HG02970 (cell line): Measurements from ENCODE around the gene ITPRIPL2.

Source experiments
- ATAC-seq: cut with Tn5 transposase; IDR thresholded peaks from one replicate; pipeline ENCODE4 v1.9.1; 2021; ENCODE audit warnings: mild to moderate bottlenecking, moderate library complexity, moderate number of reproducible peaks; ENCODE audit not compliant: unreplicated experiment, low FRiP score

Gene ITPRIPL2

DNA sequence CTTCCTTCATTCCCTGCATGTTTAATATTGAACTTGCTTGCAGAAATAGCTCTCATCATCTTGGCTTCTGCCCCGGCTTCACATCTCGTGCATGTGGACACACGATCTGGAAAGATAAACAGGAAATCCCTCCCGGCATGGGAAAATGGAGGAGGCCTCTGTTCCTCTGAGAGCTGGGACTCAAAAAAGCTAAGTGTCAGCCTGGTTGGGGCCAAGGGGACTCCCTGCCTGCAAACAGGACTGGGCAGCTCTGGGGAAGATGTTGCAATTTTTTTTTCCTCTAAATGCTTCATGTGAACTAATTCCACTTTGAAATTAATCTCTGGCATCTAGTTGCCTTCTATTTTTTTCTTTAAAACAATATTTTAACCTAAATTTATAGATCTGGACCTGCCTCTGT lies 24.8 kb downstream of the ITPRIPL2 start:
- ATAC-seq = no peak

DNA sequence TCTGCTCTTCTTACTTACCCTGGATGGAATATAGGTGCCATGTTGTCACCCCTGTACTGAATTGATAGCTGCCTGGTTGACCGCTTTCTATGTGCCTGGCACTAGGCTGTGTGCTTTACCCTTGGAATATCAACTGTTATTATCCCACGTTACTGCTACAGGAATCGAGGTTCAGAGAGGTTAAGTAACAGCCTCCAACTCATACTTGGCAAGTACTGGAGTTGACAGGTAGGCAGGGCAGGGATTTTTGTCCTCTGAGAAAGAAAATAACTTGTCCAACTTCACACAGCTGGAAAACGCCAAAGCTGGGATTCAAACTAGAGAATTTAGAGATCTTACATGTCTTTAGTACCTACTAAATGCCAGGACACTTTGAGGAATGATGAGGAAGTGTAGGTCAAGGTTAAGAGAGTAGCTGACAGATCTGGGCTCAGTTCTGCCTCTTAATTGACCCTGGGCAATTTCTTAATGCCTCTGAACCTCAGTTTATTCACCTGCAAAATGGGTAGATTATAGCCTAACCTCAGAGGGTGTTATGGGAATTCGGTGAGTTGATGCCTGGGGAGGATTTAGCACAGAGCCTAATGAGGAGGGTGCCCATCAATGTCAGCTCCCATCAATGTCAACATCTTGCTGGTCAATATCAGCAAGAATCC lies 25.8 kb downstream of the ITPRIPL2 start:
- ATAC-seq = no peak

DNA sequence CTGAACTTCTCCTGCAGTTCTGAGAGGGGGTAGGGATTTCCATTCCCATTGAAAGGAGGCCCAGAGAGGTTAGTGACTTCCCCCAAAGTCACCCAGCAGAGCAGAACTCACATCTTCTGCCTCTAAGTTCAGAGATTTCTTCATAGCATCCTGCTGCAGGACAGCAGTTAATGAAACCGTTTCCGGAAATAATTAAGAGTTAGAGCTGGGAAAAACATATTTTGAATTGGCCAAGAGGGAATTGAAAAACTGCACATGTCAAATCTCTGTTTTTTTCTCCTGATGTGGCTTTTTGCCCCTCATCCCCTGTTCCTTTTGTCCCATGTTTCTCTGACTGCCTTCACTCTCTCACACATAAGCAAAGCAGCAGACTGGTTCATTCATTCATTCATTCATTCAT lies 26.6 kb downstream of the ITPRIPL2 start:
- ATAC-seq = no peak

DNA sequence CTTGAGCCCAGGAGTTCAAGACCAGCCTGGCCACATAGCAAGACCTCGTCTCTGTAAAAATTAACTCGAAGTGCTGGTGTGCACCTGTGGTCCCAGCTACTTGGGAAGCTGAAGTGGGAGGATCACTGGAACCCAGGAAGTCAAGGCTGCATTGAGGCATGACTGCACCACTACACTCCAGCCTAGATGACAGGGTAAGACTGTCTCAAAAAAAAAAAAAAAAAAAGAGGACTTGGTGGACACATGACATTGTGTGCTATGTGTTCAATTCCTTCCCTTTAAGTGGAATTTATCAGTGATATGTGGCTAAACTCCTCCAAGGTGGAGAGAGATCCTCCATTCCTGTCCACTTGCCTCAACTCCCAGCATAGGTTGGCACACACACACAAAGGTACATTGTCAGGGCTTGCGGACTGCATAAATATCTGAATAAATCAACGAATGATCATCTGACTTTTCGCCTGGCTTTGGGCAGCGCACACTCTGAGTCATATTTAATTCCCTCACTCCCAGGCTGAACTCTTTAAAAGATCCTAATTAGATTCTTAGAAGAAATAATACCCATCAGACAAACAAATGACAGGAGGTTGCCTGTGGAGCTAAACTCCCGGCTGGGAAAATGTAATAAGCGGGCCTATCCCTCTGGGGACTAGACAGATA lies 29.3 kb downstream of the ITPRIPL2 start:
- no peak for ATAC-seq

- no peak for ATAC-seq
Measured at GRCh38 chr16:19143599-19143956, 29.8 kb downstream of the ITPRIPL2 start.

DNA sequence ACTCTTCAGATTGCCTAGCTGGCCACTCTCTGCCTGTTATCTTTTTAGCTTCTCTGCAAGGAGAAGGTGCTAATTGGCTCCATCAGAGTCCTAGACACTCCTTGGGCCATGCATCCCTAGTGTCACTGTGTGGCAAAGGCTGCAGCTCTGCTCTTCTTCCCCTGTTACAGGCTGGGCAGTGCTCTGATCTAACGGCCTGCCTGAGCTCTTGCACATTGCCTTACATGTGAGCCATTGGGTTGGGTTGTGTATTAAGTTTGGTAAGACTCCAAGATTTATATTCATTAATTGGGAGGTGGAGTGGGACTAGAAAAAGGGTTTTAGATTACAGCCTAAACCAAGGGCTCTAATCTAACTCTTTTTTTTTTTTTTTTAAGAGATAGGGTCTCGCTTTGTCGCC lies 31.2 kb downstream of the ITPRIPL2 start:
- ATAC-seq = no peak

GRCh38 chr16:19147126-19147525 lies 33.4 kb downstream of the ITPRIPL2 start:
- no peak for ATAC-seq

- ATAC-seq = no peak
Measured at GRCh38 chr16:19147627-19148026, 33.9 kb downstream of the ITPRIPL2 start.

- ATAC-seq = no peak
Measured at GRCh38 chr16:19148189-19148588, 34.4 kb downstream of the ITPRIPL2 start.

- ATAC-seq = no peak
Measured at GRCh38 chr16:19151310-19151709, 37.5 kb downstream of the ITPRIPL2 start.

- ATAC-seq = no peak
Measured at GRCh38 chr16:19152042-19152441, 38.3 kb downstream of the ITPRIPL2 start.

GRCh38 chr16:19153876-19154275 lies 40.1 kb downstream of the ITPRIPL2 start:
- ATAC-seq = no peak

DNA sequence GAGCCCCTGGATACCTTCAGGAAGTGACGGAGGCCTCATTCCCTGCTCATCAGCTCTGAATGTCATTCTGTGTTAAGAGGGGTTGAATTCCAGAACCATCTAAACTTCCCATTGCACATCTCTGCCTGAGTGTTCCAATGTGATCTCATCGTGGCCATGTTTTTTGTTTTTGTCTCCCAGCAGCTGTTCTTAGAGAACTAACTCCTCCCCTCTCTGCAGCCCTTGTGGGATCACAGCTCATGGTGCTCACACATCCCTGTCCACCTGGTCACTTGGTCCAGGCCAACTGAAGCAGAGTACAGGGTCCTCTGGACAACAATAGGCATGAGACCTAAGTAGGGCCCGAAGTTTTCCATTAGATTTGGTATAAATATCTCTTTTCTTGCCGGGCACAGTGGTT lies 48.3 kb downstream of the ITPRIPL2 start:
- ATAC-seq = no peak

DNA sequence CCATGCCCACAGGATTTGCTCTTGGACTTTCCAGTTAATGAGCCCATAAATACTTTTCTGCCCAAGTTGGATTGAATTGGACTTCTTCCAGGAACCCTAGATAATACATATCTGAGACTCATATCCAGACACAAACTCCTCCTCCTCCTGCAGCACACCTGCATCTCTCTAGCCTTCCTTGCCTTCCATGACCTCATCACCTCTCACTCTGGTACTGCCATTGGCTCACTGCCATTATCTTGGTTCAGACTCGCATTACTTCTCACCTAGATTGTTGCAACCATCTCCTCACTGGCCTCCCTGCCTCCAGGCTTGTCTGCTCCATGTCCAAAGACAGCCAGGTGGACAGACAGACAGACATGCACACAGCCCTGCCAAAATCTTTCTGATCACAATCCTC lies 49.5 kb downstream of the ITPRIPL2 start:
- ATAC-seq = no peak

DNA sequence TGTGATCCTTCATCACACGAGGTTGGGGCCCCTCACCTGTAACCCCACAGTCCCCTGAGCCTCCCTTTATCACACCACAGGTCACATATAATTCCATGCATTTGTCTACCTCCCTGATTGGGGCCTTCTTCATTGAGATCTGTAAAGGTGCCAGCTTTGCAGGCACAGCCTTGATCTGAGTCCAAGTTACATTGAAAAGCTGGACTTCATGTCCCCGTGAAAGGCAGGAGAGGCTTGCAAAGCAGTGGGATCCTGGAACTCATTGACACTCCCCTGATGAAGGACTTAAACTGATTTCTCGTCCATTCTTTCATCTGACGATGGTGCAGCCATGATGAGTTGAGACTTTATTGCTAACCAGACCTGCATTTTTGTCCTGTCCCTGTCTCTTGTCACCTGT lies 50.5 kb downstream of the ITPRIPL2 start:
- no peak for ATAC-seq

- no peak for ATAC-seq
Measured at GRCh38 chr16:19165101-19165500, 51.3 kb downstream of the ITPRIPL2 start.

- no peak for ATAC-seq
Measured at GRCh38 chr16:19166500-19166899, 52.7 kb downstream of the ITPRIPL2 start.

DNA sequence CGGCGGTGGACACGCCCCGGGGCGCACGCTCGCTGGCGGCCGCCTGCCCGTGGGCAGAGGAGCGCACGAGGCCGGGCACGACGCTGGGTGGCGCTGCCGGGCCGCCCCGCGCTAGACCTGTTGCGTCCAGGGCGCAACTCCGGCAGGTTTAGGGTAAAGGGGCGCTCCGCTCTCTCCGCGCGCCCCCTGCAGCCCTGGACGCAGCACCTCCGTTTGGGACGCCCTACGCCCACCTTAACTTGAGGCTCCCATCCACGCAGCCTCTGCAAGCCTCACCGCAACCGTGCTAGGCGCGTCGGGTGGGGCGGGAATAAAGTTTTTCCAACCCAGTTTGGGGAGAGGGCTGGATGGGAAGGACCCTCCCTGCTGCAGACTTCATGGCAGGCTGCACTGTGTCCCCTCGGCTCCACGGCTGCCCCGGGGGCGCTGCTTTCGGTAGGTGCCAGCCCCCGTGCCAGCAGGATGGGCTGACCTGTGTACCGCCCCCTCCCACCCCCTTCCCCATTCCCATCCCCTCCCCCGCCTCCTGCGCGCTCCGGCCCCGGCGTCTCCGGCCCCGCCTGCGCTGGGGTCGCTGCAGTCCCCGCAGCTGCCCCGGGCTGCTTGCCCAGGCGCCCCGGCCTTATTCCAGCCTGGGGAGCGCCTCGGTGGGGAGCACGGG lies 54.1 kb downstream of the ITPRIPL2 start, which contains the start of gene SYT17:
Gene SYT17, plus strand, starts transcription at position 531 of the 661 bp plus-strand sequence. CDS start 407 bp downstream, outside the sequence.
- ATAC-seq = no peak

- no peak for ATAC-seq
Measured at GRCh38 chr16:19168371-19169081, 54.8 kb downstream of the ITPRIPL2 start.

DNA sequence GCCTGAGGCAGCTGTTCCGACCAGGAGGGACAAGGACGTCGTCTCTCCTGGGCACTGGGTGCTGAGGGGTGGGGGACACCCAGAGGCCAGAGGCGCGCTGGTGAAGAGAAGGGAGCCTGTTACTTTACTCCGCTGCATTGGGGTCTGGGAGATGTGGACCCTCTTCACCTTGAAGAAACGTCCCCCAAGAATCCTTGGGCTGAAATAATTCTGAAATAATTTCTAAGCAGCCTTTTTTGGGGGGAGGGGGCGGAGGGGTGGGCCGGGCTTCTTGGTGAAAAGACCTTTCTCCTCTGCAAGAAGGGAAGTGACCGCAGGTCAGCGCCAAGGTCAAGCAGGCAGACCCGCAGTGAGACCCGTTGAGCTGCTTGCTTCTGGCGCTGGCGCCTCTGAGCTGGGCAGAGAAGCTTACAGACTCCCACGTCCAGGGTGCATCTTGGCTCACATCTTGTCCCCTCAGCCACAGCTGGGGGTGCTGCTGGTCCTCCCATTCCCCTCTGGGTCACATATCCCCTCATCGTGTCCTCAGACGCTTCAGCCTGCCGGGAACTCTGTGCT lies 55.4 kb downstream of the ITPRIPL2 start:
- no peak for ATAC-seq
